Vagina (tissue), 2 donors: ENCODE results near the gene CFAP73.

Experiments
- POLR2A ChIP-seq, 2 donors: fragments of 450-650 bp; IDR thresholded peaks; one replicate each; pipeline ENCODE4 v1.6.1; 2017; ENCODE audit warnings: antibody characterized with exemption in 2 of 2, mild to moderate bottlenecking in 2 of 2, moderate library complexity in 2 of 2
- TF ChIP-seq, protein P1 (sequence below), 3 experiments: fragments of 450-650 bp in 2 of 3; fragments of 200-600 bp in 1 of 3; sonication (generic) in 1 of 3; IDR thresholded peaks; one replicate each; pipeline ENCODE4 v1.5.1; 2017 to 2019; ENCODE audit warnings: antibody characterized with exemption in 3 of 3, mild to moderate bottlenecking in 2 of 3, moderate library complexity in 2 of 3

DNA sequence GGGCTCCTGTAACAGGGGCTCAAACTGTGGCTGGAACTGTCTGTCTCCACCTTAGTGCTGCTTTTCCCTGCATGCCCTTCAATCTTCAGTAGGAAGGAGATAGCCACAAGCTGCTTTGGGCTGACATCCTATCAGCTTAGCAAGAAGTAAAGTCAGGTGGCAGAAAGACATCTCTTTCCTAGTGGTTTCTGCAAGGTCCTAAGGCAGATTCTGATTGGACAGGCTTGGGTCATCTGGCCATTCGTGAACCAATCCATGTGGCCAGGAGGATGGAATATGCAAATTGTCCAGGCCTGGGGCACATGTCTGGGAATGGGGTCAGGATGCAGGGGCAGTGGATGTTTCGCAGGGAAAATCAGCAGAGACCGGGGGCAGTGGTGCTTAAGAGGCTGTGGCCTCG, 41.2 kb downstream of the CFAP73 start:
- TF ChIP-seq, protein P1, sequence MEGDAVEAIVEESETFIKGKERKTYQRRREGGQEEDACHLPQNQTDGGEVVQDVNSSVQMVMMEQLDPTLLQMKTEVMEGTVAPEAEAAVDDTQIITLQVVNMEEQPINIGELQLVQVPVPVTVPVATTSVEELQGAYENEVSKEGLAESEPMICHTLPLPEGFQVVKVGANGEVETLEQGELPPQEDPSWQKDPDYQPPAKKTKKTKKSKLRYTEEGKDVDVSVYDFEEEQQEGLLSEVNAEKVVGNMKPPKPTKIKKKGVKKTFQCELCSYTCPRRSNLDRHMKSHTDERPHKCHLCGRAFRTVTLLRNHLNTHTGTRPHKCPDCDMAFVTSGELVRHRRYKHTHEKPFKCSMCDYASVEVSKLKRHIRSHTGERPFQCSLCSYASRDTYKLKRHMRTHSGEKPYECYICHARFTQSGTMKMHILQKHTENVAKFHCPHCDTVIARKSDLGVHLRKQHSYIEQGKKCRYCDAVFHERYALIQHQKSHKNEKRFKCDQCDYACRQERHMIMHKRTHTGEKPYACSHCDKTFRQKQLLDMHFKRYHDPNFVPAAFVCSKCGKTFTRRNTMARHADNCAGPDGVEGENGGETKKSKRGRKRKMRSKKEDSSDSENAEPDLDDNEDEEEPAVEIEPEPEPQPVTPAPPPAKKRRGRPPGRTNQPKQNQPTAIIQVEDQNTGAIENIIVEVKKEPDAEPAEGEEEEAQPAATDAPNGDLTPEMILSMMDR (IDR thresholded peaks at IDR 0.05), result no peak
- no peak for TF ChIP-seq POLR2A (IDR thresholded peaks at IDR 0.05)
